BJ (cell line): ENCODE data around the gene ATF7IP2. TPM values are rescaled to one million over a fixed set of nuclear protein-coding genes. Genes with fewer than 3 reads are reported as not detected.

Source experiments
- CTCF ChIA-PET: fragments of 350-600 bp; formaldehyde crosslinking; extraction: SDS; loops from one replicate; lab custom pipeline; 2021; ENCODE audit warnings: antibody characterized with exemption, inconsistent platforms; lab: Yijun Ruan, JAX
- POLR2A ChIA-PET: fragments of 300-600 bp; sonication (Branson Sonifier 250); formaldehyde crosslinking; extraction: SDS; loops from one replicate; lab custom pipeline; 2021; ENCODE audit warnings: antibody characterized with exemption; lab: Charles Lee
- DNase-seq: peaks from one replicate; pipeline ENCODE4 v3.0.0-alpha.2; 2011; ENCODE audit warnings: low read depth
- H3K27me3 ChIP-seq: 2 replicates; pipeline ENCODE4 v1.6.0; 2011; ENCODE audit warnings: low read length; ENCODE audit not compliant: control insufficient read depth, insufficient read depth
- H3K36me3 ChIP-seq: 2 replicates; pipeline ENCODE4 v1.5.1; 2011; ENCODE audit warnings: low read length; ENCODE audit not compliant: control insufficient read depth, insufficient read depth
- H3K4me3 ChIP-seq: 2 replicates; pipeline ENCODE4 v1.5.1; 2011; ENCODE audit warnings: low read depth, mild to moderate bottlenecking, control low read depth, low read length
- CTCF ChIP-seq: IDR thresholded peaks from 2 replicates; pipeline ENCODE4 v1.5.1; 2011; ENCODE audit warnings: low read depth, mild to moderate bottlenecking, control low read depth, inconsistent platforms, low read length, moderate library complexity; ENCODE audit not compliant: insufficient read depth
- polyA plus RNA-seq: library from polyadenylated mRNA; depleted of rRNA; stranded (reverse); fragments of >200 nt; gene quantifications from 2 replicates; pipeline ENCODE4 v1.2.3, GENCODE V29; 2011

ATF7IP2 gene
- polyA plus RNA-seq, 1 experiment = 2.5 TPM

DNA sequence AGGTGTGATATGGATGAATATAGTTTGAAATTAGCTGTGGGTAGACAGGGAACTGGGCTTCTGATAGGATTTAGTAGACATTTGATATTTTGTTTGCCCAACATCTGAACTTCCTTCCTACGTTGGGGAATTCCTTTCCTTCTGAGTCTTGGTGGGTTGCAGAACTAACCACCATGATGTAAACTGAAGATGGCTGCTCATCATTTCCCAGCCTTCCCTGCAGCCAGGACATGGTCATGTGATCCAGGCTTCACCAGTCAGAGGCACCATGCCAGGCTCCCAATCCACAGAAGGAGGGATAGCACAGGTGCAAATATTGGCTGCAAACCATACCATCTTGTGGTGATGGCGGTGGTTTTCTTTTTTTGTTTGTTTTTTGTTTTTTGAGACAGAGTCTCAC, 137.1 kb downstream of the ATF7IP2 start:
- POLR2A ChIA-PET = no interaction called here
- Histone ChIP-seq H3K4me3 (no peak overlapping the region), H3K36me3 (0 out of 2 replicates have a peak, but pooled peaks cover 1% of the 10 kb centered on the region), H3K27me3 (no peaks in the 10 kb centered on the region)
- DNase-seq = no peak
- no peak for TF ChIP-seq CTCF
- CTCF ChIA-PET = interaction anchor here (0.7 to 6.4 kb wide), 6 partner anchors 9 to 395 kb away, joined by 3 to 73 read pairs (median 10); no protein-coding TSS in a partner anchor

GRCh38 chr16:10525214-10525825, 139.5 kb downstream of the ATF7IP2 start:
- Histone ChIP-seq H3K36me3 (0 out of 2 replicates have a peak, but pooled peaks cover 1% of the 10 kb centered on the region), H3K4me3 (no peak overlapping the region), H3K27me3 (no peaks in the 10 kb centered on the region)
- ChIA-PET CTCF (interaction anchor here (0.6 to 6.4 kb wide), 4 partner anchors 16 to 222 kb away, joined by 3 to 73 read pairs (median 4); no protein-coding TSS in a partner anchor), POLR2A (no interaction called here)
- TF ChIP-seq CTCF = no peak
- DNase-seq = no peak

DNA sequence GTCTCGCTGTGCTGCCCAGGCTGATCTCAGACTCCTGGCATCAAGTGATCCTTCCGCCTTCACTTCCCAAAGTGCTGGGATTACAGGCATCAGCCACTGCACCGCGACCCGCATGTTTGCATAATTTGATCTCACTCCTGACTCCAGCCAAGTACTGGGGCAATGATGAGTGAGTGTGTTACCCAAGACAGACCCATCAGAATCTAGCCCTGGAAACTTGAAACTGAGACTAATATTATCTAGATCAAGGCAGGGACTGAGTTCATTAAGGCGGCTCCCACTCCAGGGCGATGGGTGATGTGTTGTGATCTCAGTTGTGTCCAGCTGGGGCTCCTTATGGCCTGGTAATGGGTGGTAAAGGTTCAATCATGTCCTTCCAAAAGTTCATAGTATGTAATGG, 141.1 kb downstream of the ATF7IP2 start:
- ChIA-PET POLR2A (no interaction called here), CTCF (no interaction called here)
- no peak for TF ChIP-seq CTCF
- DNase-seq = no peak
- Histone ChIP-seq H3K27me3 (no peaks in the 10 kb centered on the region), H3K4me3 (no peak overlapping the region), H3K36me3 (peaks cover 4% of the 10 kb centered on the region)

DNA sequence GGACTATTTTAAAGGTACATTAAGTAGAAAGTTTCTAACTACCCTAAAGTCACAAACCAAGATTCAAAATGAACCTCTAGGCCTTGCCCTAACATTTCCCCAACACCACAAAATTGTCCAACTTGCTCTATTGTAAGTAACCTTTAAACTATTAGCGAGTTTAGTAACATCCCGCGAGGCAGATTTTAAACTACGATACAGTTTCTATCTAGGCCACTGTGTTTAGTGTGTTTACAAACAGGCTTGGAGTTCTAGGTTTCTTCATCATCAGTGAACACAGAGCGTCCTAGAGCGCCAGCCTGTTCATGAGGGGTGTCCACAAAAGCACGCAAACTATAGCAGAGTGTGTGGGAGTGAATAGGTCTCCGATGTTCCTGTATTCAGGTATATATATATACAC, 142.8 kb downstream of the ATF7IP2 start:
- ChIA-PET POLR2A (no interaction called here), CTCF (no interaction called here)
- Histone ChIP-seq H3K36me3 (peaks cover 4% of the 10 kb centered on the region), H3K27me3 (no peaks in the 10 kb centered on the region), H3K4me3 (no peak overlapping the region)
- no peak for TF ChIP-seq CTCF
- DNase-seq = no peak

DNA sequence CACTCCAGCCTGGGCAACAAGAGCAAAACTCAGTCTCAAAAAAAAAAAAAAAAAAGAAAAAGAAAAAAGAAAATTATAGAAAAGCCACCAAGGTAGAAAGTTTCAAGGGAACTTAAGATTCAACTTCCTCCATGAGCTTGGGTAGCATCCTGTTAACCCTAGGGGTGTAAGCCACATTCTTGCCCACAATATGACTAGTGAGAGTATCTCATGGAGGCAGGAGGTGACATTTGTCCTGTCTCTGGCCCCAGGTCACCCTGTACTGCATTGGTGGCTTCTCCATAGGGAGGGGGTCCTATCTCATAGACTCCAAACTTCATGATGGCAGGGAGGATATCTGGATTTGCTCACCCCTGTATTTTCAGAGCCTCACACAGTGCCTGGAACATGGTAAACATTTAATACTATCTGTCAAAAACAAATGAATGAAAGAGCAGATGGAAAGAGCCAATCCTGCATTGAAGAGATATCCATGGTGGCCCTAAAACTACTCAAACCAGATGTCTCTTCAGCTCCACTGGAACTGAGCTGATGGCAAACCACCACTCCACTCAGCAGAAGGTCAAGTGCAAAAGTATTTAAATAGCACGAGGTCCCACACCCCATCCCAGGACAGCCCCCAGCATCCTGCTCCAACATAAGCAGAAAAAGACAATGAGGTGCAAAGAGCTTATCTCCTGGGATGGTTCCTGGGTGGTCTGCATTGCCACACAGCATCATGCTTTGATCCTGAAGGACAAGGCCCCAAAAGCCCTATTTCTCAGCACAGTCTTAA, 144.2 kb downstream of the ATF7IP2 start:
- Histone ChIP-seq H3K36me3 (peaks cover 4% of the 10 kb centered on the region), H3K4me3 (no peak overlapping the region), H3K27me3 (no peaks in the 10 kb centered on the region)
- ChIA-PET POLR2A (no interaction called here), CTCF (interaction anchor here (1.3 to 1.9 kb wide), 3 partner anchors 8 to 50 kb away, joined by 3 to 7 read pairs (median 3); partner anchors contain the start of gene EMP2)
- TF ChIP-seq CTCF = no peak
- no peak for DNase-seq
